NCI-H2227 treated with DMSO at 0.1 percent for 48 hours (cell line): ENCODE measurements around the gene TARS3.
"Not testable (repeated sequence)": the region's sequence is repeated elsewhere in the genome, so short reads cannot be mapped to it uniquely, and the experiment has no call there.

Experiments
- DNase-seq: peaks from one replicate; lab custom pipeline; 2025; lab: John Stamatoyannopoulos, UW

TARS3 gene

DNA sequence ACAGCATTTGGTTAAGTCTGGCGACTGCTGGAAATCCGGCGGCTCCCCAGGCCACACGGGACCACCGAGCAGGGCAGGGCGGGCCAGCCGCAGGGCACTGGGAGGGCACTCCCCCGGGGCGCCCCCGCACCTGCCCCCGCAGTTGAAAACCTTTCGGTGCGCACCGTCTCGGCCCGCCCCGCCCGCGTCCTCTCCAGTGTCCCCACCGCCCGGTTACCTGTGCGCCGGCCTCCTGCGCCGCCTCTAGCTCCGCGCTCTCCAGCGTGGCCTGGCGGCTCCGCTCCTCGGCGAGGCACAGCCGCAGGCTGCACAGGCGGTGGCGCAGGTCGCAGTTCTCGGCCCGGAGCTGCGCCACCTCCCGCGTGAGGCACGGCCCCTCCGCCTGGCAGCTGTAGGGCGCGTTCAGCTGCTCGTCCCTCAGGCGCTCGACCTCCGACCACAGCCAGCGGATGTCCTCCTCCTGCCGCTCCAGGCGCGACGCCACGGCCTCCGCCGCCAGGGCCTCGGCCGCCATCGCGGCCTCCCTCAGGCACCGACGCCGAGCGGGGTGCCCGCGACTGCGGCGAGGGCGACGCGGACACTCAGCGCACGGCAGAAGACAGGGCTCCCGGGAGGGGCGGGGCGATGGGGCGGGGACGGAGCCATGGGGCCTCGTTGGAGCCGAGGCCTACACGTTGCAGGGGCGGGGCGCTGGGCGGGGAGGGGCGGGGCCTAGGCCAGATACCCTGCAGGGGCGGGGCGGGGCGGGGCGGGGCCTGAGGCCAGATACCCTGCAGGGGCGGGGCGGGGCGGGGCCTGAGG is at the start of gene TARS3:
Gene TARS3, minus strand, starts transcription at position 600 of the 801 bp plus-strand sequence. Its CDS starts 86 bp downstream, at position 514.
- DNase-seq = peak; percentile 61

DNA sequence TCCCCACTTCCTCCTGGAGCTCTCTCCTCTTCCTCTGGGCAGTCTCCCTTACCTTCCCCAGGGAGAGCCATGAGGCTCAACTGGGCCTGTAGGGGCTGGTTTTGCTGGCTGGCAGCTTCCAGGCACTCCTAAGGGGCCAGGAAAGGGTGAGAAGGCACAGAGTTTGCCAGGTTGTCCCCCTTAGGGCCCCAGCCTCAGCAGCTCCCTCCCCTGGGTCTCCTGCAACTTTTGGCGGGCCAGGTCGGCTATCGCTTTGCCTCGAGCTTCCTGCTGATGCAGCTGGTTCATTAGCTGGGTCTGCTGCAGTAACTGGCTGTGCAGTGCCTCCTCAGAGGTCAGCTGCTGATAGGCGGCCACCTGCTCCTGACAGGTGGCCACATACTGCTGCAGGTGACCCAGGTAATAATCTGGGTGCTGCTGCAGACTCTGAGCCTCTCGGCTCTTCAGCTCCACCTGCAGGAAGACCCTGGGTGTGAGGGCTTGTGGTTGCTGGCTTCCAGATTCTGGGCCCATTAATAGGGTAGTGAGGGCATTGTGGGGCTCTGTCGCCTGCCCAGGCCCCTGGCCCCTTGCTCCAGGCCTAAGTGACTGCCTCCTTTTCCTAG is 49.3 kb upstream of the TARS3 start:
- no peak for DNase-seq

DNA sequence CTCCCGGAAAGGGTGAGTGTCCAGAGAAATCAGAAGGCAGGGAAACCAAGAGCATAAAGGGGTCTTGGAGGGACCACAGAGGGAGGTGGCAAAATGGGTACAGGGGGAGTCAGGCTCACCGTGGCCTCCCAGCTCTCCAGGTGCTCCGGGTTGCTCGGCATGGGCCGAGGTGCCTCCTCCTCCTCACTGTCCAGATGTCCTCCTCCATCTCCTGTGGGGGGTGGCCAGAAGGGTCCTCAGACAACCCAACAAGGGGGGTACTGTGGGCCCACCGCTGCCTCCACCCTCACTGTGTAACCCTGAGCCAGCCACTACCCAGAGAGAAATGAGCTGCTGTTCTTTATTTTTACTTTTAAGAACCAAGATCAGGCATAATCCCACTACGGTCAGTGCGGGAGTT is 48.6 kb upstream of the TARS3 start:
- no peak for DNase-seq

- not testable (repeated sequence) for DNase-seq
Measured at GRCh38 chr15:101767083-101767640, 42.9 kb upstream of the TARS3 start.

GRCh38 chr15:101765772-101766456 is 41.6 kb upstream of the TARS3 start:
- DNase-seq = no peak

DNA sequence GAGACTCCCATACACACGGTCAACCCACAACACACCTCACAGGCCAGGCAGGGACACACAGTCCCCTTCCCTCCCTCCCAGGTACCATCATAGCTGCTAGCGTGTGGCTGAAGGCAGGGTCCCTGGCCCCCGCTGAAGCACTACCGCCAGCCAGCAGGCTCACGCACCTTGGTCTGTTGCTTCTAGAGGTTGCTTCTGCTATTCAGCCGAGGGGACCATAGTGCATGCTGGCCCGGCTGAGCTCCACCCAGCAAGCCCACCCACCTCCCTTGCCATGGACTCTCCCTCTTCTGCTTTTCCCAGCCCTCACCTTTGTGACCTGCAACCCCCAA is 41.0 kb upstream of the TARS3 start:
- not testable (repeated sequence) for DNase-seq

DNA sequence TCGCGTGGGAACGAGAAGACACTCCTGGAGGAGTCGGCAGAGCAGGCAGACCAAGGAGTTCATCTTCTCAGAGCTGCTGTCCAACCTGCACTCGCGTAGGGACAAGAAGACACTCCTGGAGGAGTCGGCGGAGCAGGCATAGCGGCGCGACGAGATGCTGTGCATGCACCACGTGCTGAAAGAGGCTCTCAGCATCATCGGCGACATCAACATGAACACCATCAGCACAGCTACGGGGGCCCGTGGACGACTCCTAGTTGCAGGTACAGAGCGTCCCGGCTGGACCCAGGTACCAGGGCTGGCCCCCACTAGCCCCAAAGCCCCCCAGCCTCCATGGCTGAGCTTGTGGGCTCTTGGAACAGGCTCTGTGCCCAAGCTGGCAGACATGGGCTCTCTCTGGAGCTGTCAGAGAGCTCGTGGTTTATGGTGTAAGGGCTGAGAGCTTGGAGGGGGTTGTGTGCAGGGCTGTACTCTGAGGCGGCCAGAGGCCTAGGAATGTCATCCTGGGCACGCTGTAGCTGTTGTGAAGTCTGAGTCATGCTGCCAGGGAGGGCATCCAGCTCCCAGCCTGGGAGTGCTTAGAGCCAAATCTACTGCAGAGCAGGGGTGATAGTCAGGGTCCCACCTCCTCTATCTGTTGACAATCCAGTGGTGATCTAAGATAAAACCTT is 40.5 kb upstream of the TARS3 start:
- not testable (repeated sequence) for DNase-seq

DNA sequence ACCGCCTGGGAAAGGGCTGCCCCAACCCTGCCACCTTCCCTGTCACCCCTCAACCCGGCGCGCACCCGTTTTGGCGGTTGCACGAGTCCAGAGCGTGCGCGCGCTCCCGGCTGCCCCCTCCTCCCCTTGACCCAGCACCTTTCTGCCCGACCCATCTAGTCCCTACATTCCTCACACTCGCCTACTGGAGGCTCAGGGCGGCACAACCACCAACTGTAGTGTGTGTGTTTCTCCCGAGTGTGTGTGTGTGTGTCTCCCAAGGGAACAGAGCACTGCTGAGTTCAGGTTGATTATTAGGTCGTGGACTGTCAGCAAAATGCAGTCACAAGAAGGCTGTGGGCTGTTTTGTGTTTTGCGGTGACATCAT is 22.4 kb upstream of the TARS3 start:
- not testable (repeated sequence) for DNase-seq

- DNase-seq = not testable (repeated sequence)
Measured at GRCh38 chr15:101734837-101735236, 10.6 kb upstream of the TARS3 start.

- no peak for DNase-seq
Measured at GRCh38 chr15:101733545-101733944, 9.3 kb upstream of the TARS3 start.

- no peak for DNase-seq
Measured at GRCh38 chr15:101732772-101733171, 8.5 kb upstream of the TARS3 start.

- no peak for DNase-seq
Measured at GRCh38 chr15:101731746-101732145, 7.5 kb upstream of the TARS3 start.

DNA sequence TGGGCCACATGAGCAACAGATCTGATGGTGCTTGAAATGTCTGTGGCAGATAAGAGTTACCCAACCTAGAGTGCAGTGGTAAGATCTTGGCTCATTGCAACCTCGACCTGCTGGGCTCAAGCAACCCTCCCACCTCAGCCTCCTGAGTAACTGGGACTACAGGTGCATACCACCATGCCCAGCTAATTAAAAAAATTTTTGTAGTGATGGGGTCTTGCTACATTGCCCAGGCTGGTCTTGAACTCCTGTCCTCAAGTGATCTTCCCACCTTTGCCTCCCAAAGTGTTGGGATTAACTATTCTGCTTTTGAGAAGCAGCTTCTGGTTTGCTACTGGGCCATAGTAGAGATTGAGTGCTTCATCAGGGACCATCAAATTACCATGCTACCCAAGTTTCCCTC is 2.9 kb upstream of the TARS3 start:
- DNase-seq = no peak

- no peak for DNase-seq
Measured at GRCh38 chr15:101725073-101725472, 800 bp upstream of the TARS3 start.

DNA sequence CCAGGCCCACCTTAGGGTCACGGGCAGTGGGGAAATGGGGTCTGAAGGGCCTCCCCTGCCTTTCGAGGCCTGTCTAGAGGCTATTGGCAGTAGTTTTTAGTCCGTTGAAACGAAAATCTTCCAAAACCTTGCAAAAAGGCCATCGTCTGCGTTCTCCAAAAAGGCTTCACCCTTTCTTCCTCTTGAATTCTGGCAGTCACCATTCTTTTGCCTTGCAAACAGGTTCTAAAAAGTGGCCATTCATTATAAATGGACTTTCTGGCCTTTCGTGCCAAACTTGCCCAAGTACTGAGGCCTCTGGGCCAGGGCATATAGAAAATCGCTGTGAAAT is 367 bp upstream of the TARS3 start:
- DNase-seq = no peak

DNA sequence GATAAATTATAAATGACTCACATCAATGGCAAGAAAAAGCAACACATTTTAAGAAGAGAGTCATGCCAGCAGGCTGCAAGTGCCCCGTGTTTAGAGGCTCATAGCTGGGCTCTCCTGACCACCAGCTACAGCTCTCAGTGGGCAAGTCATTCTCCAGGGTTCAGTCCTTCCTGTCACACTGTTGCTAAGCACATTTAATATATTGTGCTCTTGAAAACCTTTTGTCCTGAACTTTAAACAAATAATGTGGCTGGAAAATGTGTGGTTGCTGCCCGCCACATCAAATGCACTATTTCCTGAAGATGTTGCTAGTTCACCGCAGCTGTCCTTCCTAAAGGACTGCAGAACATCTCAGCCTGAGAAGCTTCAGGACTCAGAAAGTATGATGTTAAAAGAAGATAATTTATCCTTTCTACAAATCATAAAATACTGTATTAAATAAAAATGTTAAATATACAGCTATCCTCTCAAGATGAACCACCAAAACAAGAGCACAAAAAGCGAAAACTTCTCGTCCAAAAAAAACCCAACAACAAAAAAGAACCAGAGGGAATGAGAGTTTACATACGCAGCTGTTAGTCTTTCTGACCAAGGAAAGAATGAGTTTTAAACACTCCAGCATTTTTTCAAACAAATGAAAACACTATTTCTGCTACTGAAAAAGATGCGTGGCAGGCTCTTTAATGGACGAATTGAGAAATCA is 951 bp downstream of the TARS3 start:
- DNase-seq = no peak

- no peak for DNase-seq
Measured at GRCh38 chr15:101718896-101719295, 5.4 kb downstream of the TARS3 start.

GRCh38 chr15:101712078-101712477 is 12.2 kb downstream of the TARS3 start:
- no peak for DNase-seq

GRCh38 chr15:101710806-101711205 is 13.5 kb downstream of the TARS3 start:
- no peak for DNase-seq

DNA sequence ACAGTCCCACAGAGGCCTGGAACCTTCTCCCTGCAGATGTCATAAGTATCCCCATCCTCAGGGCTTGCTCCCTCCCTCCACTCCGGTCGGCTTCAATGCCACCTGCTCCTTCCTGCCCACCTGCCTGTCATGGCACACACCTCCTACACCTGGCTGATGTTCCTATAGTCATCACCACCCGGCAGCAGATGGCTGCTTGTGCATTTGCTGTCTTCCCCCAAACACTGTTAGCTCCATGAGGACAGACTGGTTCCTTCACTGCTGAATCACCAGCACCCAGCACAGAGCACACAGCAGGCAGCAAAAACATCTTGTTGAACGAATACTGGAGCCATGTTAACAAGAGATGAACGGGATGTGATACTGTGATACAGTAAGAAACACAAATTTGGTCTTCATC is 14.8 kb downstream of the TARS3 start:
- DNase-seq = no peak

DNA sequence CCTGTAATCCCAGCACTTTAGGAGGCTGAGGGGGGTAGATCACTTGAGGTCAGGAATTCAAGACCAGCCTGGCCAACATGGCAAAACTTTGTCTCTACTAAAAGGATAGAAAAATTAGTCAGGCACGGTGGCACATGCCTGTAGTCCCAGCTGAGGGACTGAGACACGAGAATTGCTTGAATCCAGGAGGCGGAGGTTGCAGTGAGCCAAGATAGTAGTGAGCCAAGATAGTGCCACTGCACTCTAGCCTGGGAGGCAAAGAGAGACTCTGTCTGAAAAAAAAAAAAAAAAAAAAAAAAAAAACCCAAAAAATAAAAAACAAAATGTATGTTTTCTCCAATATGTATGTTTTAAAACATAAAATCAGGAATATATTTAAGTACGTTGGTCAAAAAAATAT is 16.3 kb downstream of the TARS3 start:
- no peak for DNase-seq

DNA sequence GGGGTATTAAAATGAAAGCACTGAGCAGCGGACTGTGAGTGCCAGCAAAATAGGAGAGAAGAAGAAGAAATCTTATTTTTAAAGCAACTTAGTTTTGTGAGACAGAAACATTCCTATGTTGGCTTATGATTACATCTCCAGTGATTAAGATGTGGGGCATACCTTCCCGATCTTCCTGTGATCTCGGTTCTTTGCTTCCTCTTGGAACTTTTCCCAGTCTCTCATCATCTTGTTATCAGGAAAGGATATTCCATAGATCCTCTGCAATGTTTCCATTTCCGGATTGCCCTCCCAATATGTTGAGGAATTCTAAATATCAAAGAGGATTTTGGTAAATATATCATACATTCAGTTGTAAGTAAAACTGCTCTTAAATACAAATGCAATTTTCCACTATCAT is 22.2 kb downstream of the TARS3 start:
- no peak for DNase-seq
